Measurements from ENCODE around the gene SNF8.

SNF8 gene

DNA sequence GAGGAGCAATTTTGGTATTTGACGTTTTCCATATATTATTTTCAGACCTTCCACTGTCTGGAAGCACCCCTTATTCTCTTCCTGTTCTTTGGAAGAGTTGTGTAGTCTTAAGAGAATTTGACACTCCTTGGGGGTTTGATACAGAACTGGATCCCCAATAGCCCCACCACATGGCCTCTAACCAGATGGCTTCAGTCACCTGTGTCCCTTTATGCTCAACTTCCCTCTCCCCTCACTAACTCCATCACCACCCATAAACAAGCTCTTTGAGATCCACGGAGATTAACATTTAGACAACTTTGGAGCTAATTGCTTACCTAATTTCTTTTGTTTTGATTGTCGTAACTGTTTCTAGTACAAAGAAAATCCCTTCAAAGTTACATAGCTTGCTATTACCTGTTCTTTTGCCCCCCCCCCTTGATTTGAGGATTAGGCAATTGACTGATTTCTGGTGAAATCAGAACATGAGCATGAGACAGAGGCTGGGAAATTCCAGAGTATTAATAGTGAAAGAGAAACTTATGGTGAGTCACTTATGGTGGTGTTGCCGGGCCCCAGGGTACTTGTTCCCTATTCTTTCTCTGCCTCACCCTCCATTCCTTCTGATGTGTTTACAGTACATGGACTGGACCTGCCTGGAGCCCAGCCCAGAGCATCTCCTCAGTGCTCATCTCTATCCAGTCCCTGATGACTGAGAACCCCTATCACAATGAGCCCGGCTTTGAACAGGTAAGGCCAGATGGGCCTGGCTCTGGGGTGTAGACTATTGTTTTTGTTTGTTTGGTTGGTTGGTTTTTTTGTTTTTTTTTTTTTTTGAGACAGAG is 29.0 kb downstream of the SNF8 start:
- no peak for TF ChIP-seq EZH2 (IDR thresholded peaks at IDR 0.05; ENCODE audit: borderline replicate concordance, low read length)
- TF ChIP-seq, protein P1, sequence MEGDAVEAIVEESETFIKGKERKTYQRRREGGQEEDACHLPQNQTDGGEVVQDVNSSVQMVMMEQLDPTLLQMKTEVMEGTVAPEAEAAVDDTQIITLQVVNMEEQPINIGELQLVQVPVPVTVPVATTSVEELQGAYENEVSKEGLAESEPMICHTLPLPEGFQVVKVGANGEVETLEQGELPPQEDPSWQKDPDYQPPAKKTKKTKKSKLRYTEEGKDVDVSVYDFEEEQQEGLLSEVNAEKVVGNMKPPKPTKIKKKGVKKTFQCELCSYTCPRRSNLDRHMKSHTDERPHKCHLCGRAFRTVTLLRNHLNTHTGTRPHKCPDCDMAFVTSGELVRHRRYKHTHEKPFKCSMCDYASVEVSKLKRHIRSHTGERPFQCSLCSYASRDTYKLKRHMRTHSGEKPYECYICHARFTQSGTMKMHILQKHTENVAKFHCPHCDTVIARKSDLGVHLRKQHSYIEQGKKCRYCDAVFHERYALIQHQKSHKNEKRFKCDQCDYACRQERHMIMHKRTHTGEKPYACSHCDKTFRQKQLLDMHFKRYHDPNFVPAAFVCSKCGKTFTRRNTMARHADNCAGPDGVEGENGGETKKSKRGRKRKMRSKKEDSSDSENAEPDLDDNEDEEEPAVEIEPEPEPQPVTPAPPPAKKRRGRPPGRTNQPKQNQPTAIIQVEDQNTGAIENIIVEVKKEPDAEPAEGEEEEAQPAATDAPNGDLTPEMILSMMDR (IDR thresholded peaks at IDR 0.05; ENCODE audit: low read length): no peak
- no peak overlapping the region for H3K9ac ChIP-seq (ENCODE audit: low read length)
- no peaks in the 10 kb centered on the region for H3F3A ChIP-seq (ENCODE audit: insufficient read depth, low read length)
- H4K20me1 ChIP-seq (ENCODE audit: insufficient read depth, low read length): no peaks in the 10 kb centered on the region
- no peak overlapping the region for H3K4me2 ChIP-seq (ENCODE audit: low read length)
- no peaks in the 10 kb centered on the region for H3K27me3 ChIP-seq (ENCODE audit: insufficient read depth, low read length)
- H3K36me3 ChIP-seq (ENCODE audit: insufficient read depth, low read length): peaks cover 92% of the 10 kb centered on the region
- peaks cover 33% of the 10 kb centered on the region for H3K79me2 ChIP-seq (ENCODE audit: insufficient read depth, low read length)
- no peaks in the 10 kb centered on the region for H3K9me3 ChIP-seq (ENCODE audit: low read length)
- no peaks in the 10 kb centered on the region for H3K9me2 ChIP-seq (ENCODE audit: low read depth, low read length)
- H3K4me1 ChIP-seq (ENCODE audit: insufficient read depth, low read length, severe bottlenecking): peaks cover 5% of the 10 kb centered on the region
- H2AFZ ChIP-seq (ENCODE audit: low read length): no peak overlapping the region
- H3K27ac ChIP-seq (ENCODE audit: low read depth, low read length, poor library complexity, severe bottlenecking): no peak overlapping the region
- no peak overlapping the region for H3K4me3 ChIP-seq (ENCODE audit: low read depth, low read length, poor library complexity, severe bottlenecking)

DNA sequence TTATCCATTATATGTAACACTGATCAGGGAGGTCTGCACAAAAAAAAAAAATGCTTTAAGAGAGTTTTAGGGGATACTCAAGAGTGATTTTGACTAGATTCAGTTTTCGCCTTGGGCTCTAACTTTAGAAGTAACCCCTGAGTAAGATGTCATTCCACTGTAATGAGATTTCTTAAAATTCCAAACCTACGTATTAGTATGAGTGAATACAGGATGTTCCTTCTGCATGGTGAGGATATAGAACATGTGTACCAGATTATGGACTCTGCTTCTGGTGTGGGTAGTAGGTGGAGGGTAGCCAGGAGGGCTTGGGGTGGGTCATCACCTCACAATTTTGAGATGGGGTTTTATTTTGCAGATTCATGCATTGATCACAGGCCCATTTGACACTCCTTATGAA is 32.2 kb downstream of the SNF8 start:
- Histone ChIP-seq H4K20me1 (ENCODE audit: insufficient read depth, low read length) (0 out of 2 replicates have a peak, but pooled peaks cover 2% of the 10 kb centered on the region), H3K9ac (ENCODE audit: low read length) (no peak overlapping the region), H3K4me3 (ENCODE audit: low read depth, low read length, poor library complexity, severe bottlenecking) (no peak overlapping the region), H3K4me1 (ENCODE audit: insufficient read depth, low read length, severe bottlenecking) (peaks cover 25% of the 10 kb centered on the region), H3K36me3 (ENCODE audit: insufficient read depth, low read length) (peaks cover 69% of the 10 kb centered on the region), H3K27me3 (ENCODE audit: insufficient read depth, low read length) (no peaks in the 10 kb centered on the region), H3K4me2 (ENCODE audit: low read length) (no peak overlapping the region), H2AFZ (ENCODE audit: low read length) (no peak overlapping the region), H3K9me2 (ENCODE audit: low read depth, low read length) (no peaks in the 10 kb centered on the region), H3K27ac (ENCODE audit: low read depth, low read length, poor library complexity, severe bottlenecking) (no peak overlapping the region), H3K79me2 (ENCODE audit: insufficient read depth, low read length) (peaks cover 42% of the 10 kb centered on the region), H3K9me3 (ENCODE audit: low read length) (no peaks in the 10 kb centered on the region), H3F3A (ENCODE audit: insufficient read depth, low read length) (no peaks in the 10 kb centered on the region)
- TF ChIP-seq, protein P1 (IDR thresholded peaks at IDR 0.05; ENCODE audit: low read length): no peak
- TF ChIP-seq EZH2 (IDR thresholded peaks at IDR 0.05; ENCODE audit: borderline replicate concordance, low read length): no peak

DNA sequence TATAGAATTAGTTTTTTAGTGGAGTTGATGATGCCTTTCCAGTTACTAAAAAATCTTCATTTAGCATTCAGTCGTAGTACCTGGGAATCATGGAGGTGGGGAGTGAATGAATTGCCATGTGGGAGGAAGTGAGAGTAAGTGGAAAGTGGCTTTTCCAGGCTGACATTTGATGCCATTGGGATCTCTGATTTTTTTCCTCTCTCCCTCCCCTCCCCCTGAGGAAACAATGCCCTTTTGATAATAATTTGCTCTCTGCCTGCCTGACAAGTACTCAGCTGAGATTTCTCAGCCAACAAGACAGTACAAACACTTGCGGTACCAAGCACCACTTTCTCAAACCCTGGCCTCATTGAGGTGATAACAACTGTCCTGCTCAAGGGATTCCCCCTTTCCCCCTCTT is 34.3 kb downstream of the SNF8 start:
- no peak overlapping the region for H3K27ac ChIP-seq (ENCODE audit: low read depth, low read length, poor library complexity, severe bottlenecking)
- H3K9me3 ChIP-seq (ENCODE audit: low read length): no peaks in the 10 kb centered on the region
- no peaks in the 10 kb centered on the region for H3K9me2 ChIP-seq (ENCODE audit: low read depth, low read length)
- peaks cover 42% of the 10 kb centered on the region for H3K79me2 ChIP-seq (ENCODE audit: insufficient read depth, low read length)
- no peak overlapping the region for H2AFZ ChIP-seq (ENCODE audit: low read length)
- H3F3A ChIP-seq (ENCODE audit: insufficient read depth, low read length): no peaks in the 10 kb centered on the region
- no peaks in the 10 kb centered on the region for H3K27me3 ChIP-seq (ENCODE audit: insufficient read depth, low read length)
- H3K4me2 ChIP-seq (ENCODE audit: low read length): peak overlapping the region; percentile 84
- no peak overlapping the region for H3K9ac ChIP-seq (ENCODE audit: low read length)
- no peak overlapping the region for H3K4me3 ChIP-seq (ENCODE audit: low read depth, low read length, poor library complexity, severe bottlenecking)
- 0 out of 2 replicates have a peak, but pooled peaks cover 2% of the 10 kb centered on the region for H4K20me1 ChIP-seq (ENCODE audit: insufficient read depth, low read length)
- TF ChIP-seq EZH2 (IDR thresholded peaks at IDR 0.05; ENCODE audit: borderline replicate concordance, low read length): no peak
- TF ChIP-seq, protein P1 (IDR thresholded peaks at IDR 0.05; ENCODE audit: low read length): no peak
- H3K4me1 ChIP-seq (ENCODE audit: insufficient read depth, low read length, severe bottlenecking): peaks cover 27% of the 10 kb centered on the region
- peaks cover 50% of the 10 kb centered on the region for H3K36me3 ChIP-seq (ENCODE audit: insufficient read depth, low read length)

Data from OCI-LY1 (cell line).